Uterus (tissue), 2 donors: ENCODE results near the gene STK11IP.

ENCODE experiments used
- CTCF ChIP-seq, 4 experiments: fragments of 200-600 bp in 2 of 4; fragments of 450-650 bp in 2 of 4; sonication (generic) in 2 of 4; IDR thresholded peaks; one replicate each; pipeline ENCODE4 v1.5.1; 2016 to 2019; ENCODE audit warnings: antibody characterized with exemption in 4 of 4, mild to moderate bottlenecking in 2 of 4, moderate library complexity in 1 of 4
- POLR2A ChIP-seq, 2 donors: fragments of 450-650 bp; IDR thresholded peaks; one replicate each; pipeline ENCODE4 v1.6.1; 2016; ENCODE audit warnings: antibody characterized with exemption in 2 of 2, mild to moderate bottlenecking in 1 of 2, moderate library complexity in 1 of 2

- TF ChIP-seq CTCF (IDR thresholded peaks at IDR 0.05) (no peak), POLR2A (IDR thresholded peaks at IDR 0.05) (no peak)
Observed at GRCh38 chr2:219560893-219561178, 36.8 kb upstream of the STK11IP start.
